CD4-positive, alpha-beta T cell treated with Interferon gamma for 1 hour (primary cell): ENCODE data around the gene SIK3.
"Not testable (repeated sequence)": the region's sequence is repeated elsewhere in the genome, so short reads cannot be mapped to it uniquely, and the experiment has no call there.

Experiments
- DNase-seq: peaks from one replicate; pipeline ENCODE4 v3.0.0-alpha.2; 2020

SIK3 gene

DNA sequence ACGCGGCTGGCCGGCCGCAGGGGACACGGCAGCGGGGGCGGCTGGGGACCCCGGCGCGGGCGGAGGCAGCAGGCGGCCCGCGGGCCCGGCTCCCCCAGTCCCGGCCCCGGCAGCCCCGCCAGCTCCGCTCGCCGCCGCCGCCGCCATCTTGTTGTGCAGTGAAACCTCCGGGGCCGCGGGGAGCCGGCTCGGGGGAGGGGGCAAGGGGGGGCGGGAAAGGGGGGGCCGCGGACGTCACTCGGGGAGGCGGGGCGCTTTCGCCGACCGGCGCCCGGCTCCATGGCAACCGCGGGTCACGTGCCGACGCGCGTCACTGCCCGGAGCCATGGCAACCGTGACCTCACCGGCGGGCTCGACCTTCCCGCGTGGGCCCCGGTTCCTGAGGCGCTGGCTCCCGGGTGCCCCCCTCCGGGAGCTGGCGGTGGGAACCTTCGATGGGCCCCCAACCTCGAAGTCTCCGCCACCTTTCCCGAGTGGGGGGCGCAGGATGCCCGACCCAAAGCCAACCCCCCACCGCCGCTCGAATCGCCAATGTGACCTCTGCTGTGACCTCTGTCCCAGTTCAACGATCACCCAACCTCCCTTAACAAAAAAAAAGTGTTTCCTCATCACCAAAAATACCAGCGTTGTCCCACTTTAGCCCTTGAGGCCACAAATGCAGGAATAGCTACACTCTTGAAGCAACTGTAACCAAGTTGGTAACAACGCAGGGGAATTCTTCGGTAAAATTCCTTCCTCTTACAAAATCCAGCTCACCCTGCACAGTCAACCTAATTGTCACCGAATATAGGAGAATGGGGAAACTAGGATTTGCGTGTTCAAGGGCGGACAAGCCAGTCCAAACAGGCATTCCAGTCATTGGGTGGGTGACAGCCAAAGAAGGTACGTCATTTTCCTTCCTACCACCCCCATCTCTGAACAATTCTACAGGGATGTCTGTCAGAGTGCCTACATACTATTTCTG lies at the start of gene SIK3:
Gene SIK3 (minus strand): TSS at position 160 of the 964 bp plus-strand sequence. CDS start 13 bp downstream, at position 147.
- DNase-seq: peak; percentile 96

GRCh38 chr11:117146521-117146920 lies 48.3 kb upstream of the SIK3 start:
- no peak for DNase-seq

- DNase-seq: no peak
Measured at GRCh38 chr11:117145393-117145761, 47.1 kb upstream of the SIK3 start.

DNA sequence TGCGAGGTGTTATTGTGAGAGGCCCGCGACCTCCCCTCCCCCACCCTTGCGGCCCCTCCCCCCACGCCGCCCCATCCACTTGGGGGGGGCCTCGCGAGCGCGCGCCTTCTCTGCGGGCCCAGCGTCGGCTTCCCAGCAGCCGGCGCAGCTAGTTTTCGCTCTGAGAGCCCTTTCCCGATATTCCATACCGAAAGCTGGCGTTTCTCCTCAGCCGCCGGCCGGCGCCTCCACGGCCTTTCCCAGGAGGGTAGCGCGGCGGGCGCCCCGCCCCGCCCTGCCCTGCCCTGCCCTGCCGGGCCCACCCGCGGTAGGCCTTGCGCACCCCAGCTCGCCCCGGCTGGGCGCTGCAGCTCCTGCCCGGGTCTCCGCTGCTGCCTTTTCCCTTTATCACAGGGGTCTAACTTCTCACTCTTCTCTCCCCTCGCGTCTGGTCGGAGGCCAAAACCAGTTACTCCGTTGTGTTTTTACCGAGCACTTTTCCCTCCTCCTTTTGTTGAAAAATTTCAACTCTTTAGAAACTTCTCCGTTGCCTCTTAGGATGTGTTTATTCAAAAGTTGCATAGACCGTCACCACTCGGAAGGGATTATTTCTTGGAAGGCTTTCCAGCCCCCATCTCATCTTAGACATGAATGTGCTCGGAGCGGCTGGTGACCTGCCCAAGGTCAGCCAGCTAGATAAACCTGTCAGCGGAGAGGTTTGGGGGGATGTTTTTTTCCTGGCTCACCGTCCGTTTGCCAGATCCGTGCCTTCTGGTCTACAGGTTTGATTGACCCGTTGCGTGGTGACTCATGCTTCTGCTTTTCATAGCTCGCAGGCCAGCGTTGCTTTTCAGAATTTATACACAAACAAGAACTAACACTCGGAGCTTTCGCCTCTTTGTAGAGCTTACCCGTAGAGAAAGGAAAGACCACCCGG lies 46.5 kb upstream of the SIK3 start:
- DNase-seq: peak; percentile 41

DNA sequence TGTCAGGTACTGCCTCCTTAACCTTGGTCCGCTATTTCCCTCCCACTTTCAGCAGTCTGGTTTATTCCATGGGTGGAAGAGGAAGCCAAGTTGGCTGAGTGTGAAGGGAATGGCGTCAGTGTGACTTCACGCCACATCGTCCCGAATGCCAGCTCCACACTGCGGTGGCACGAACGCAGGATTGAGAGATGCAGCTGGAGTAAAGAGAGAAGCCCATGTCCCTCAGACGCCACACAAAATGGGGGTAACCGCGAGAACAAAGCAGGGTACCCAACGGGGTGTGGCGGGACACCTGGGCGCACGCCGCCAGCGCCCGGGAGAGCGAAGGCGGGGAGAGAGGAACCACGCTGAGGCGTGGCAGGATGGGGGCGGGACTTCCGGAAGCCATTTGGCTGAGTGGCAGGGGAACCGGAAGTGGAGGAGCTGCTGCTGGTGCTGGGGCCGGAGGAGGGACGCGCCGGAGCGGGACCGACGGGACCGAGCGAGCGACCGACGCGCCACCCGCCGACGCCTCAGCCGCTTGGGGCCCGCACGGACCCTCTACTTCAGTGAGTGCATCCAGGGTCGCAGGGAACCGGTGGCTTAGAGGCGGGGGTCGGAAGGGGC lies 45.7 kb upstream of the SIK3 start, which contains the start of gene PAFAH1B2:
Gene PAFAH1B2 (plus strand): TSS at position 417 of the 606 bp plus-strand sequence. CDS start 8,161 bp downstream, outside the sequence.
- DNase-seq: peak; percentile 95

DNA sequence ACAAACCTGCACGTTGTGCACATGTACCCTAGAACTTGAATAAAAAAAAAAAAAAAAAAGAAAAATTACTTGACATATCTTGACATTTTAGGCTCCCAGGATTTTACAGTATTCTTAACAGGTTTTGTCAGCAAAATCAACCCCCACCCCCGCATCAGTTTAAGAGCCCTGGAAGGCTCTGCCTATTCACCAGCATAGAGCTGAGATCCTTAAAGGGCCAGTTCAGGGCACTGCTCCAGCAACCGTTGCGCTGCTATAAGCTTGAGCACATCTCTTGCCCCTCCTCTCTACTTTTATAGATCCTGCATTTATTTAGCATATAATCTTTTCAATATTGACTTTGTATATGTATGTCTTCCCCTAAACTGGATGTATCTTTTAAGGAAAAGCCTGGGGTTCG lies 45.2 kb upstream of the SIK3 start:
- peak; percentile 4 for DNase-seq

DNA sequence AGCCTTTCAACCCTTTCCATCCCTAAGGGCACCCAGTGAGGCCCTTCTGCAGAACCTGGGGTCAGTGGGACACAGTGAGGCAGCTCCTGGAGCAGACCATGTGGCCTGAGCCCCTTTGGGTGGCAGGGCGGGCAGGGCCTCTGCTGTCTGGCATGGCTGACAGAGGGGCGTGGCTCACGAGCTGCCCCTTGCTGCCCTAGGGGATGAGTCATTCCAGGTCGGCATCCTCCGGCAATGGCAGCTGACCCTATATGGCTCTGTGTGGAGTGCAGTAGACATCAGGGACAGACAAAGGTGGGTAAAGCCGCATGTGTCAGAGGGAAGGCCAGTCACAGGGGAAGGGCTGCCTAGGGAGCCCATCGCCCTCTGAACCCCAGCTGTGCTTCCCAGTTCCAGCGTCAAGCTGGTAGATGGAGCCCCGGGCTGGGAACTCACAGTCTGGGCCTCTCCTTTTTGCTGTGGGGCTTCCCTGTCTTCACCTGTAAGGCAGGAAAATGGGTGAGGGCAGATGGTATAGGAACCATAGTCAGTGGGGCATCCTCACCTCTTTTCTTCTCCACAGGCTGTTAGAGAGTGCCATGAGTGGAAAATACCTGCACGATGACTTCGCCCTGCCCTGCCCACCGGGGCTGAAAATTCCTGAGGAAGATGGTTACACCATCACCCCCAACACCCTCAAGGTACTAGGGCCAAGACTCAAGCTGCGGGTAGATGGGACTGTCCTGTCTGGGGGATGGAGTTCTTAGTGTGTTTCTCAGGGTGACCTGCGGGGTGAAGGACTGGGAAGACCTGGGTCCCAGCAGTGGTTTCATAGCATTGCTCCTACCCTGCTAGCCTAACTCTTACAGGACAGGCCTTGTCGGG lies 39.2 kb upstream of the SIK3 start:
- DNase-seq: not testable (repeated sequence)

DNA sequence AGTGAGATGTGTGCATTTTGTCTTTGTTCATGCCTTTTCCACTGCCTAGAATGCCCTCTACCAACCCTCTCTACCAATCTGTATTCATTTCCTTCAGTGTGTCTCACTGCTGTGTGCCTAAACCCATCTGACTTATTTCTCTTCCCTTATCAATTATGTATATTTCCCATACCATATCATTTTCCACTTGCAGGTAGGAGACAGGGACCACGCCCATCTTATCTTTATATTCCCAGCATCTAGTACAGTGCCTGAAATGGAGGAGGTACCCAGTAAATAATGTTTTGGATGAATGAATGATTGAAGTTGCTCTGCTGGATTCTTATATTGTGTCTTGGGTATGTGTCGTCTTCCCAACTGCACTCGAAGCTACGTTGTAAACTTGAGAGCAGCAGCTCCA lies 36.8 kb upstream of the SIK3 start:
- DNase-seq: not testable (repeated sequence)

DNA sequence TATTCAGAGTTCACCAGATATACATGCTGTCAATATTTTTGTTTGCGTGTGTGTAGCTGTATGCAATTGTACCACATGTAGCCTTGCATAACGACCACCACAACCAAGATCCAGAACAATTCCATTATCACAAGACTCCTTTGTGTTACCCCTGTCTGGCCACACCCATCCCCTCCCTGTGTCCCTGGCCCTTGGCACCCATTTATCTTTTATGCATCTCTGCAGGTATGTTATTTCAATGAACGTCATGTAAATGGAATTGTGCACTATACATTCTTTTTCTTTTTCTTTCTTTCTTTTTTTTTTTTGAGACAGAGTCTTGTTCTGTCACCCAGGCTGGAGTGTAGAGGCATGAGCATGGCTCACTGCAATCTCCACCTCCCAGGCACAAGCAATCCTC lies 36.2 kb upstream of the SIK3 start:
- DNase-seq: no peak

- DNase-seq: no peak
Measured at GRCh38 chr11:117130879-117131278, 32.7 kb upstream of the SIK3 start.

DNA sequence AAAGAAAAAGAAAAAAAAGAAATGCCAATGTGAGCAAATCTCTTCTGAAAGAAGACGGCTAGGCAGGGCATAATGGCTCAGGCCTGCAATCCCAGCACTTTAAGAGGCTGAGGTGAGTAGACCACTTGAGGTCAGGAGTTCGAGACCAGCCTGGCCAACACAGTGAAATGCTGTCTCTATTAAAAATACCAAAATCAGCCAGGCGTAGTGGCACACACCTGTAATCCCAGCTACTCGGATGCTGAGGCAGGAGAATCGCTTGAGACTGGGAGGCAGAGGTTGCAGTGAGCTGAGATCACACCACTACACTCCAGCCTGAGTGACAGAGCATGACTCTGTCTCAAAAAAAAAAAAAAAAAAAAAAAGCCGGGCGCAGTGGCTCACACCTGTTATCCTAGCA lies 32.2 kb upstream of the SIK3 start:
- DNase-seq: not testable (repeated sequence)

DNA sequence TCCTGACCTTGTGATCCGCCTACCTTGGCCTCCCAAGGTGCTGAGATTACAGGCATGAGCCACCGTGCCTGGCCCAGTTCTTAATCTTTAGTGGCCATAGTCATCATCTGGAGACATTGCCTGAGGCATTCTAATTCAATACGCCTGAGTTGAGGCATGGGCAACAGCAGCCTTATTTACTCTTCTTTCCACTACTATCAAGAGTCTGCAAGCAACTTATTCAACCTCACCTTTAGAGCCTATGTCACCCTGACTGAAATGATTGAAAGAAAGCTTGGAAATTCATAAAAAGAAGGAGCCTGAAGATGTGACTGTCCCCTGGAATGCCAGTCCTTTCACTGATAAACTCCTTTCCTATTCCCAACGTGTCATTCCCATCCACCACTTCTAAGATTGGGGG lies 30.1 kb upstream of the SIK3 start:
- DNase-seq: no peak

DNA sequence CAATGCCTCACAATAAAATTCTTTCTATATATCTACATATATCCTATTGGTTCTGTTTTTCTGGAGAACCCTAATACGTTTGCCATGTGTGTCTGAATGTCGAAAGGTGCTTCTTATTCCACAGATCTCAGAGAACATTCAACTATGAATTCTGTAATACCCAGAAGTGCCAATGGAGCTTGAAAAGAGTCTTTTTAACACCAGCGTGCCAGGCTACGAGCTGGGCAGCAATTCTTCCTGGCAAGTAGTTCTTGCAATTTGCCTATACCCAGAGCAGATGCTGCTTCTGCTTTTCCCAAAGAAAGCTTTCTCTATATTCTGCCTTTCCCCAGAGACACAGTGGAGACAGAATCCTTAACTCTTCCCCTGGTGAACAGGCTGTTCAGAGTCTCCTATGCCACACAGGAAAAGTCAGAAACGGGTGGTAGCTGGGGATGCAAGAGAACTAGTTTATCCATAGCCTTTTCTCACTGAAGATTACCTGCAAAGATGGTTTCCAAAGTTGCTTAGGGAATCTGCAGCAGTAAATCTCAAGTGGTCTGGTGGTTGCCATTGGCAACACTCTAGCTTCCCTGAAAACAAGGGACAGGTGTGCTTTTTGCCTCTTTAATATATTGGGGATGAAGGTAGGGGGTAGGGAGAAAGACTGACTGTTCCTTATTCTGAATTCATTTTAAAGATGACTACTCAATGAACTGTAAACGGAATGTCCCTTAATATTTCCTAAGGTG lies 29.1 kb upstream of the SIK3 start:
- no peak for DNase-seq

- DNase-seq: no peak
Measured at GRCh38 chr11:117126223-117126965, 28.2 kb upstream of the SIK3 start.

DNA sequence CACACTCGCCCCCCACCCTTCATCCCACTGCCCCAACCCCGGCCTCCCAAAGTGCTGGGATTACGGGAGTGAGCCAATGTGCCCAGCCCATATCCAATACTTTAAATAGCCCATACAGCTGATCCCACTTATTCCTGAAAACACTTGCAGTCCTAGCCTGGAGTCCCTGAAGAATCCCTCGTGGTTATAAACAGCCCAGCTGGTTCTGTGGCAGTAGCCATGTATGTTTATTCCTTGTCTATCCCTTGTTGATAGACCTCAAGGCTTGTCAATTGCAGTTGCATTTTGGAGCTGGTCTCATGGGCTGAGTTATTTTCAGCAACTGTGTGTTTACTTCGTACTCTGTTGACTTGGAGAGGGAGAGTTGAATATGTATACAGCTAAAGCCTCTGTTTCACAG lies 24.3 kb upstream of the SIK3 start:
- no peak for DNase-seq

DNA sequence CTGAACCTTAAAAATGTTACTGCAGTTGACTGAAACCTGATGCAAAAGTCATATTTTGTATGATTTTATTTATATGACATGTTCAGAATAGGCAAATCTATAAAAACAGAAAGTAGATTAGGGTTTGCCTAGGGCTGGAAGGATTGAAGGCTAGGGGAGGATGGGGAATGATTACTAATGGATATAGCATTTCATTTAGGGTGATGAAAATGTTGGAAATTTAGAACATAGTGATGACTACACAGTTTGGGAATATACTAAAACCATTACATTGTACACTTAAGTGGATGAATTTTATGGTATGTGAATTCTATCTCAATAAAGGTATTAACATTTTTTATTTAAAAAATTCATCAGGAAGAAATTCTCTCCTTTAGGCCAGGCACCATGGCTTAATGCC lies 22.9 kb upstream of the SIK3 start:
- DNase-seq: no peak

DNA sequence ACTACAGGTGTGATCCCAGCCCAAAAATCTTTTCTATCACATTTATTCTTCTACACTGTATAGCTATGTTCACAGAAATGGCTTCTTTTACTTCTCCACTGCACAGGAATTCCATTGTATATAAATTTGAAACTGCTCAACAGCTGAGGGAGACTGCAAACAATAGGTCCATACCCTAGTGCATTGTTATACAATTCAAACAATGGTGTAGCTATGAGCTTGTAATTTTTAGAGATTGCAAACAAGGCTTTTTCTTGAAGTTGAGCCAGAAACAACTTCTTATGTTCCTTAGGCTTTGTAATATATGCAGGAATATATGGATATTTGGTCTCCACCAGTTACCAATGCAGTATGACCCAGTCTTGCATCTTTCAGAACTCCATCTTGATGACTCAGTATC lies 19.5 kb upstream of the SIK3 start:
- no peak for DNase-seq

DNA sequence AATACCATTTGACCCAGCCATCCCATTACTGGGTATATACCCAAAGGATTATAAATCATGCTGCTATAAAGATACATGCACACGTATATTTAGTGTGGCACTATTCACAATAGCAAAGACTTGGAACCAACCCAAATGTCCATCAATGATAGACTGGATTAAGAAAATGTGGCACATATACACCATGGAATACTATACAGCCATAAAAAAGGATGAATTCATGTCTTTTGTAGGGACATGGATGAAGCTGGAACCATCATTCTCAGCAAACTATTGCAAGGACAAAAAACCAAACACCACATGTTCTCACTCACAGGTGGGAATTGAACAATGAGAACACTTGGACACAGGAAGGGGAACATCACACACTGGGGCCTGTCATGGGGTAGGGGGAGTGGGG lies 14.7 kb upstream of the SIK3 start:
- DNase-seq: not testable (repeated sequence)

- not testable (repeated sequence) for DNase-seq
Measured at GRCh38 chr11:117112497-117112896, 14.3 kb upstream of the SIK3 start.

GRCh38 chr11:117110294-117110950 lies 12.2 kb upstream of the SIK3 start:
- DNase-seq: no peak
